IPS-18a (cell line): ENCODE data around the gene LDLRAD4.

ENCODE experiments used
- H3K27ac ChIP-seq: one replicate; pipeline ENCODE4 v1.5.1; 2013; ENCODE audit warnings: low read length
- H3K27me3 ChIP-seq: one replicate; pipeline ENCODE4 v1.6.1; 2013; ENCODE audit warnings: mild to moderate bottlenecking, low read length; ENCODE audit not compliant: control insufficient read depth, insufficient read depth
- H3K36me3 ChIP-seq: one replicate; pipeline ENCODE4 v1.6.1; 2013; ENCODE audit warnings: low read depth, low read length; ENCODE audit not compliant: control insufficient read depth
- H3K4me1 ChIP-seq: one replicate; pipeline ENCODE4 v1.6.1; 2013; ENCODE audit warnings: low read depth, low read length; ENCODE audit not compliant: control insufficient read depth
- H3K4me3 ChIP-seq: one replicate; pipeline ENCODE4 v1.5.1; 2013; ENCODE audit warnings: low read length
- H3K9ac ChIP-seq: one replicate; pipeline ENCODE4 v1.6.1; 2013; ENCODE audit warnings: mild to moderate bottlenecking, low read length, moderate library complexity
- H3K9me3 ChIP-seq: one replicate; pipeline ENCODE4 v1.6.1; 2013; ENCODE audit warnings: low read depth, low read length; ENCODE audit not compliant: control insufficient read depth

LDLRAD4 gene

DNA sequence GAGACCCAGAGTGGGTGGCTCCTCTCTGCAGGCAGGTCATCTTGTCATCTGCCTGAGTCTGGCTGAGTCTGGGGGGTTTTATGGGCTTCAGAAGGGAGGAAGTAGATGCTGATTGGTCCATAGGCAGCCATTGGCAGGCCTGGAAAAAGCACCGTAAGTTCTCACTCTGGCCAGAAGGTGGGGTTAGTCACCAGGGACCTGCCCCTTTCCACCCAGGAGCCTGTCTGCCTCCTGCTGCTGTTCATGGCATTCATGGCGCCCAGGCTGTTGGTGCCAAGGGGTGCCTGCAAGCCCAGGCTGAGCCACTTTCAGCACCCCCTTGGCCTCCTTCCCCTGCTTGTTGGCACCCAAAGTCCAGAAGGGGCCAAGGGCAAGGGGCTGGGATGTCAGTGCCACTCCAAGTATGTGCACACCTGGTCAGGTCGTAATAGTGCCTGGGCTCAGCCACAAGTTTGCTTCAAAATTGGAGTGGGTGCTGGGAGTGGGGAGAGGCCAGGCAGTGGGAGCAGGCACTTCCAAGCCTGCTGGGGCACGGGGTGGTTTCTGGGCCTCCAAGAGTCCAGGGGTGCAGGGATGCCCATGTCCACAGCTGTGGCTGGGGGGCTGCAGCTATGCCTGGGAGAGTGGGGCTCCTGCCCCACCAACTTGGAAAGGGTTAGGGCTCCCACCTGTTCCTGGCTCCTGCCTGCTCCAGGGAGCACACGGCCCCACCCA is 329.7 kb downstream of the LDLRAD4 start:
- Histone ChIP-seq H3K27ac (no peak overlapping the region), H3K9me3 (no peaks in the 10 kb centered on the region), H3K4me1 (no peaks in the 10 kb centered on the region), H3K4me3 (no peak overlapping the region), H3K36me3 (no peaks in the 10 kb centered on the region), H3K9ac (no peak overlapping the region), H3K27me3 (no peaks in the 10 kb centered on the region)

DNA sequence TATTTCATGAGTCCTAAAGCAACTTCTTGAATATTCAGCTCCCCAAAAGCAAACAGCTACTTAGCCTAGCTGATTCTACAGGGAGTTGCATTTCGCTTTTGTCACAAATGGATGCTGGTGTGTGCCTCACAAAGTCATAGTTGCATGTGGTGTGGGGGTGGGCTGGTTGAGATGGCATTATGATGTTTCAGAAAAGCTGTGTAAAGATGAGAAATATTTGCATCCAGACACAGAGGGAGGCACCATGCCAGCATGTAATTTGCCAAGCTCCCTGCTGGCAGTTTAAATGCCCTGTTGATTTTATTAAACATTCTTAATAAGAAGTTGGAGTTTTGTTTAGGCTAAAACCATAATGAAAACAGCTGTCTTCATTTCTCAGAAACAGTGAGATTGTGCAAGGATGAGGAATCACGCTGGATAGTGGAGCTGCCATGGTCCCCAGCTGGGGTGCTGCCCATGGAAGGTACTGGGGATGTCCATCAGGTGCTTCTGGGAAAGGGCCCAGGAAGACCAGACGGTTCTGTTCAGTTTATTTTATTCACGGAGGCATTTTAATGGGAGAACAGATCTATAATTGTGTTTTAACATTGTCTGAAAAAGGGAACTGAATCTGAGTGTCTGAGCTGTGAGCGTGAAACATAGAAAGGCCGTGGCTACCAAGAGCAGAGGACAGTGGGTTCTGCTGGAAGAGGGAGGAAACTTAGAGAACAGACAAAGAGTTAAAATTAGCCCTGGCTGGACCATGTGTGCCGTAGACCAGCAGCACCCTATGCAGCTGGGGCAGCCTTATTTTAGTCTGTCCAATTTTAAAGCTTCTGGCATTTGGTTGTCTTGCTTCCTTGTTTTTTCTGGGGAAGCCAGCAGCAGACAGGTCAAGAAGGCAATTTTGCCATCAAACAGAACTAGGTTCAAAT is 330.7 kb downstream of the LDLRAD4 start:
- no peak overlapping the region for H3K9ac ChIP-seq
- H3K27me3 ChIP-seq, result no peaks in the 10 kb centered on the region
- H3K27ac ChIP-seq, result no peak overlapping the region
- H3K4me1 ChIP-seq, result no peaks in the 10 kb centered on the region
- H3K4me3 ChIP-seq, result no peak overlapping the region
- H3K9me3 ChIP-seq, result no peaks in the 10 kb centered on the region
- no peaks in the 10 kb centered on the region for H3K36me3 ChIP-seq

DNA sequence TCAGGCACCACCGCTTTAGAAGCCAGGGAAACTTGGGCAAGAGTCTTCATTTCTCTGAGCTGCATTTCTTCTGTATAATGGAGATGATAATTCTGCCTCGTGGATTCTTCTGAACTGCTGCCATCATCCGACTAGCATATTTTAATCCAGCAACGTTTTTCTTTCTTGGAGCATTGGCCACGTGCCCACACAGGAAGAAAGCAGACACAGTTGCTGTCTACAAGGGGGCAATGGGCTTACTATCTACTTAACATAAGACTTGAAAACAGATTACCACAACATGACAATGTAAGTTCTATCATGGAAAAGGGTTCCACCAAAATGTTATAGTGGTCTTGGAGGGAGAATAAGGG is 331.3 kb downstream of the LDLRAD4 start:
- no peaks in the 10 kb centered on the region for H3K36me3 ChIP-seq
- no peak overlapping the region for H3K9ac ChIP-seq
- H3K27ac ChIP-seq, result no peak overlapping the region
- H3K4me3 ChIP-seq, result no peak overlapping the region
- no peaks in the 10 kb centered on the region for H3K9me3 ChIP-seq
- no peaks in the 10 kb centered on the region for H3K4me1 ChIP-seq
- H3K27me3 ChIP-seq, result no peaks in the 10 kb centered on the region

DNA sequence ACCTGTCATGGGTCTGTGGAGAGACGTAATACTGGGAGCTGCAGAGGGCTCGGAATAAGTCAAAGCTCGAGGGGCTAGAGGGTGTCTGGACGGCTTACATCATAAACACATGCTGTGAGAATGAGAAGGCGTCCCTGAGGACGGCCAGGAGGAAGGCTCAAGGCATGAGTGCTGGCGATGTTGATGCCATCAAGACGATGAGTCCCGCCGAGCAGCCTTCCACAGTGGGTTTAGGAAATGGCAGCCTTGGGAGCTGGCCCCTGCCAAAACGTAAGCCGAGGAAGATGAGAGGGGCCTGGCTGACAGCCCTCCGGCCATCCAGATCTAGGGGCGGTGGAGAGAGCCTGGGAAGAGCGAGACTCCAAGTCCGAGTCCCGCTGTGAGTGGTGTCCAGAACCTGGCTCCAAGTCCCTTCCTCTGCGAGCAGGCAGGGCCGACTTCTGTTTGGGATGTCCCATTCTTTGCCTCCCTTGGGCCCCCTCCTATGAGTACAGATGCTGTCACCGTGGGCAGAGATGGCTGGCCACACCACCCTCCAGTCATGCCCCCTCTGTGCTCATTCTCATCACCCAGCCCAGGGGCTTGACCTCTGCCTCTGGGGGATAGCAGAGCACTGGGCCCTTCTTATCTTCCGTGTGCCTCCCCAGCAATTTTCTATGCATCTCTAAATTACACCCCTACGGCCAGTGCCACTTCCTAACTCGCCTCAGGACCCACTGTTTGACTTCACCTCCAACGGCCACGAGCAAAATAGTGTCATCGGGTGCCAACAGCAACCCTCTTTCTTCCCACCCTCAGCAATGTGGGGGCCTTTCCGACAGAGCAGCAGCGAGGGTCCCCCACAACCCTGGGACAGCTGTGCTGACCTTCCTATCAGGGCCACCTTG is 332.1 kb downstream of the LDLRAD4 start:
- Histone ChIP-seq H3K4me3 (no peak overlapping the region), H3K27ac (no peak overlapping the region), H3K36me3 (no peaks in the 10 kb centered on the region), H3K9me3 (no peaks in the 10 kb centered on the region), H3K27me3 (no peaks in the 10 kb centered on the region), H3K4me1 (no peaks in the 10 kb centered on the region), H3K9ac (no peak overlapping the region)

DNA sequence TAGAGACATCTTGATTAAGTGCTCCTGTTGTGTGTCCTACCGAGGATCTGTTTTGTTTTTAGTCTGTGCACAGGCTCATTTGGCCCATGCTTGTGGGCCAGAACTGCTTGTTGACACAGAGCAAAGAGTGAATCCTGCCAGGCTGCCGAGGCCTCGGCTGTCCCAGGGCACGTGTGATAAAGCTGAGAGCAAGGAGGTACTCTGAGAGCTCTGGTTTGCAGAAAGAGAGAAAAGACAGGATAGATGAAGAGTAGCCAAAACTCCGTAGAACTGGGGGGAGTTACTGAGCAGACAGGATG is 332.7 kb downstream of the LDLRAD4 start:
- Histone ChIP-seq H3K36me3 (no peaks in the 10 kb centered on the region), H3K4me1 (no peaks in the 10 kb centered on the region), H3K9ac (no peak overlapping the region), H3K9me3 (no peaks in the 10 kb centered on the region), H3K4me3 (no peak overlapping the region), H3K27me3 (no peaks in the 10 kb centered on the region), H3K27ac (no peak overlapping the region)

DNA sequence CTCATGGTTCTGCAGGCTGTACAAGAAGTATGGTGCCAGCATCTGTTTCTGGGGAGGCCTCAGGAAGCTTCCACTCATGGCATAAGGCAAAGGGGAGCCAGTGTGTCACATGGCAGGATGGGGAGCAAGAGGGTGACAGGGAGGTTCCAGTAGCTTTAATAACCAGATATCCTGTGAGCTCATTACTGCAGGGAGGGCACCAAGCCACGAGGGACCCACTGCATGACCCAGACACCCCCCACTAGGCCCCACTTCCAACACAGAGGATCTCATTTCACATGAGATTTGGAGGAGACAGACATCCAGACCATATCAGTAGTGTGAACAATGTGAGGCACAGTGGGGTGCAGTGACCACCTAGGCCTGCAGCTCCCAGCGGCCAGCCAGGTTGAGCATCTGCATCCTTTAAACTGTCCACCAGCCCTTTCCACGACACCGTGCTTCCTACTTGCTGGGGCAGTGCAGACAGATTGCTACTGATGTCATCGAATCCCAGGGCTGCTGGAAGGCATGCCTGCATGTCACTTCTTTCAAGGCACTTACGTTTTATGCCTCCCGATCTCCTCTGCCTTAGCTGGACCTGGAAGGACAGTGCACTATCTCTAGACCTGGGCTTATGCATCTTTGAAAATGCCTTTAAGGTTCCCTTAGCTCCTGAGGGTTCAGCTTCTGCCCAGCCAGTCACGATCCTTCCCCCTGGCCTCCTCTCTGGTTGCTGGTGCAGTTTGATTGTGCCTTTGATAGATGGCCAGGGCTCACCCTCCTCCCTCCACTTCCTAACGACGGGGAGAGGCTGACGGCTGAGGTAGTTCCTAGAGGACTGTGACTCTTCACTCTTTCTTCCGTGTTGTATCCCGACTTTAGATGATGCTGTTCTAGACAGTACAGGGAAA is 333.5 kb downstream of the LDLRAD4 start:
- Histone ChIP-seq H3K4me3 (no peak overlapping the region), H3K4me1 (no peaks in the 10 kb centered on the region), H3K27ac (no peak overlapping the region), H3K9ac (no peak overlapping the region), H3K27me3 (no peaks in the 10 kb centered on the region), H3K9me3 (no peaks in the 10 kb centered on the region), H3K36me3 (no peaks in the 10 kb centered on the region)

DNA sequence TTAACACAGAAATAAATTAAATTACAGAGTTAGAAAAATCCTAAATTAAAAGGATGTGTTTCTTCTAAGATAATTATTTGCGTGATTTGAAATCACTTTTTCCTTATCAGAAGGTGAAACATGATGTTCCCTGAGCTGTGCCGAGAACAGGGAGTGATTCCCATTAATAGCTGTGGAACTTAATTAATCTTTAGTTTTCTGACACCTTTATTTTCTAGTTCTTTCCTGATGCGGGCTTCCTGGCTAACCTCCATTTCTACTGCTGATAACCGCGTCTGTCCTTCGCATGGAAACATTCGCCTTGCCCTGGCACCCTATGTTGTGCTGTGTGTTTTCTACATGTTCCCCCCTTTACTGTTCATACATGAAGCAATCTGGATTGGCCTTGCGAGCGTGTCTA is 334.9 kb downstream of the LDLRAD4 start:
- H3K27ac ChIP-seq, result no peak overlapping the region
- H3K9ac ChIP-seq, result no peak overlapping the region
- H3K9me3 ChIP-seq, result no peaks in the 10 kb centered on the region
- H3K4me3 ChIP-seq, result no peak overlapping the region
- no peaks in the 10 kb centered on the region for H3K27me3 ChIP-seq
- H3K36me3 ChIP-seq, result no peaks in the 10 kb centered on the region
- no peaks in the 10 kb centered on the region for H3K4me1 ChIP-seq

DNA sequence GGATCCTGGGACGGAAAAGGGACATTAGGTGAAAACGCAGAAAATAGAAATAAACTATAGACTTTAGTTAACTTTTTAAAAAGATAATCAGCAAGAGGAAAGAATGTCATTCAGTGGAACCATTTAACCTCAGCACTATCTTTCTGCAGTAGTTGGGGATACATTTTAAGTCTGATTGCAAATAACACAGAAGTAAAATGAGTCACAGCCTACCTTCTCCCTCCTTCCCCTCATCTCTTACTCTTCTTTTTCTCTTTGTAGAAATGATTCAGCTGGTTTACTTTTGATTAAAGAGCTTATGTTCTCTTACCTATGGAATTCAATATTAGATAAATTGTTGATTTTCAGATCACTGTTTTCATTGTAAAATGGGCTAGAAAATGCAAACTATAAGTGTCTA is 336.6 kb downstream of the LDLRAD4 start:
- no peaks in the 10 kb centered on the region for H3K27me3 ChIP-seq
- no peak overlapping the region for H3K9ac ChIP-seq
- H3K36me3 ChIP-seq, result no peaks in the 10 kb centered on the region
- no peak overlapping the region for H3K4me3 ChIP-seq
- no peaks in the 10 kb centered on the region for H3K4me1 ChIP-seq
- no peak overlapping the region for H3K27ac ChIP-seq
- H3K9me3 ChIP-seq, result no peaks in the 10 kb centered on the region

DNA sequence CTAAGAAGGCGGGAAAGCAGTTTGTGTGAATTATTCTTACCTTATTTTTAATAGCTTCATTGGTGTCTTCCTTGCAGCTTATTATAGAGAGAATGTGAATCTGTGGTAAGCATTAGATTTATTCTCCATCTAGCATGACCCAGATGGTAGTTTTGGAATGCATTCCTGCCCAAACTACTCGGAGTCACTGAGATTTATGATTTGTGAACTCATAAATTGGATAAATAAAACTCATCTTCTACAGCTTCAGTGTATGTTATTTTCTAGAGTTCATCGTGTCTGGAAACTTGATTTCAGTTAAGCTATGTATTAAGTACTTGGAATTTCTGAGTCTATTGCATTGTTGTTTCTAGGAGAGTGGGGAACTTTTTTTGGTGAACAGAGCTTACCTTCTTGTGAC is 337.3 kb downstream of the LDLRAD4 start:
- no peaks in the 10 kb centered on the region for H3K4me1 ChIP-seq
- no peak overlapping the region for H3K9ac ChIP-seq
- H3K4me3 ChIP-seq, result no peak overlapping the region
- no peaks in the 10 kb centered on the region for H3K27me3 ChIP-seq
- H3K9me3 ChIP-seq, result no peaks in the 10 kb centered on the region
- H3K27ac ChIP-seq, result no peak overlapping the region
- no peaks in the 10 kb centered on the region for H3K36me3 ChIP-seq

DNA sequence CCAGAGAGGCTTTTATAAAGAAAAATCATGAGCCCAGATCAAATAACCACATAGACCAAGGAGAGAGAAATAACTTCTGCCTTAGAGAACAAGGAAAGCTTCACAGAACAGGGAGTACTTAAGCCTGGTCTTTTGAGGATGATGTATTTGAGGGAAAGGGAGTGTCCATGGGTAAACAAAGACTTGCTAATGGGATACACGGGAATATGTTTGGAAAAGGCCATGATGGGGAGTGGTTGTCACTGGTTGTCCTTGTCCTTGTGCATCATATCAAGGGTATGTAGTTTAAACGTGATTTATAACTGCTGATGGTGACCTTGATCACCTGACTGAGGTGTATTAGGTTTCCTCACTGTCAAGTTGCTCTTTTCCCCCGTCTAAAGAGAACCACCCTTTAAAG is 337.9 kb downstream of the LDLRAD4 start:
- Histone ChIP-seq H3K36me3 (no peaks in the 10 kb centered on the region), H3K4me3 (no peak overlapping the region), H3K9ac (no peak overlapping the region), H3K9me3 (no peaks in the 10 kb centered on the region), H3K4me1 (no peaks in the 10 kb centered on the region), H3K27me3 (no peaks in the 10 kb centered on the region), H3K27ac (no peak overlapping the region)

DNA sequence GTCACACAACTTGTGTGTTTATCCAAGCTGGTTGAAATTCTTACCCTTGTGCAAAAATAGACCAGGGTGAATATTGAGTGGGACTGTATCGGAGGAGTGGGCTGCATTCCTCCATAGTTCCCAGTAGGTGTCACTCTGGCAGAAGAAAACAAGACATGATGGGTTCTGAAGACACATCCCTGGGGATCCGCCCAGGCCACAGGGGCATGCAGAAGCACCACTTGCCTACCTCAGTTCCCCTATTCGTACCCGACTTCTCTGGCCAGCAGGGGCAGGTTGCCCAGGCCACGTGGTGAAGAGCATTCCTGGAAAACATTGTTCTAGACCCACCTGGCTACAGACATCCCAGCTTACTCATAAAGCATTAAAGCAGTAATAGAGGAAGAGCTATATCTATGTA is 339.6 kb downstream of the LDLRAD4 start:
- Histone ChIP-seq H3K27ac (no peak overlapping the region), H3K4me1 (no peaks in the 10 kb centered on the region), H3K9me3 (no peaks in the 10 kb centered on the region), H3K27me3 (no peaks in the 10 kb centered on the region), H3K4me3 (no peak overlapping the region), H3K9ac (no peak overlapping the region), H3K36me3 (no peaks in the 10 kb centered on the region)
